ENCODE results near the gene OCEL1.

OCEL1 gene

GRCh38 chr19:17235971-17236777 is 10.1 kb downstream of the OCEL1 start:
- DNase-seq (ENCODE audit: insufficient read length, low spot score), result no peak

GRCh38 chr19:17236811-17237543 is 11.0 kb downstream of the OCEL1 start:
- TF ChIP-seq, protein P1, sequence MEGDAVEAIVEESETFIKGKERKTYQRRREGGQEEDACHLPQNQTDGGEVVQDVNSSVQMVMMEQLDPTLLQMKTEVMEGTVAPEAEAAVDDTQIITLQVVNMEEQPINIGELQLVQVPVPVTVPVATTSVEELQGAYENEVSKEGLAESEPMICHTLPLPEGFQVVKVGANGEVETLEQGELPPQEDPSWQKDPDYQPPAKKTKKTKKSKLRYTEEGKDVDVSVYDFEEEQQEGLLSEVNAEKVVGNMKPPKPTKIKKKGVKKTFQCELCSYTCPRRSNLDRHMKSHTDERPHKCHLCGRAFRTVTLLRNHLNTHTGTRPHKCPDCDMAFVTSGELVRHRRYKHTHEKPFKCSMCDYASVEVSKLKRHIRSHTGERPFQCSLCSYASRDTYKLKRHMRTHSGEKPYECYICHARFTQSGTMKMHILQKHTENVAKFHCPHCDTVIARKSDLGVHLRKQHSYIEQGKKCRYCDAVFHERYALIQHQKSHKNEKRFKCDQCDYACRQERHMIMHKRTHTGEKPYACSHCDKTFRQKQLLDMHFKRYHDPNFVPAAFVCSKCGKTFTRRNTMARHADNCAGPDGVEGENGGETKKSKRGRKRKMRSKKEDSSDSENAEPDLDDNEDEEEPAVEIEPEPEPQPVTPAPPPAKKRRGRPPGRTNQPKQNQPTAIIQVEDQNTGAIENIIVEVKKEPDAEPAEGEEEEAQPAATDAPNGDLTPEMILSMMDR (IDR thresholded peaks at IDR 0.05; ENCODE audit: insufficient read depth, missing control alignments), result no peak
- DNase-seq (ENCODE audit: insufficient read length, low spot score) (no peak), FAIRE-seq (no peak)

More at GRCh38 chr19:17235971-17236777, 10.1 kb downstream of the OCEL1 start:
- no peak for FAIRE-seq
- TF ChIP-seq, protein P1 (IDR thresholded peaks at IDR 0.05; ENCODE audit: insufficient read depth, missing control alignments), result no peak

DNA sequence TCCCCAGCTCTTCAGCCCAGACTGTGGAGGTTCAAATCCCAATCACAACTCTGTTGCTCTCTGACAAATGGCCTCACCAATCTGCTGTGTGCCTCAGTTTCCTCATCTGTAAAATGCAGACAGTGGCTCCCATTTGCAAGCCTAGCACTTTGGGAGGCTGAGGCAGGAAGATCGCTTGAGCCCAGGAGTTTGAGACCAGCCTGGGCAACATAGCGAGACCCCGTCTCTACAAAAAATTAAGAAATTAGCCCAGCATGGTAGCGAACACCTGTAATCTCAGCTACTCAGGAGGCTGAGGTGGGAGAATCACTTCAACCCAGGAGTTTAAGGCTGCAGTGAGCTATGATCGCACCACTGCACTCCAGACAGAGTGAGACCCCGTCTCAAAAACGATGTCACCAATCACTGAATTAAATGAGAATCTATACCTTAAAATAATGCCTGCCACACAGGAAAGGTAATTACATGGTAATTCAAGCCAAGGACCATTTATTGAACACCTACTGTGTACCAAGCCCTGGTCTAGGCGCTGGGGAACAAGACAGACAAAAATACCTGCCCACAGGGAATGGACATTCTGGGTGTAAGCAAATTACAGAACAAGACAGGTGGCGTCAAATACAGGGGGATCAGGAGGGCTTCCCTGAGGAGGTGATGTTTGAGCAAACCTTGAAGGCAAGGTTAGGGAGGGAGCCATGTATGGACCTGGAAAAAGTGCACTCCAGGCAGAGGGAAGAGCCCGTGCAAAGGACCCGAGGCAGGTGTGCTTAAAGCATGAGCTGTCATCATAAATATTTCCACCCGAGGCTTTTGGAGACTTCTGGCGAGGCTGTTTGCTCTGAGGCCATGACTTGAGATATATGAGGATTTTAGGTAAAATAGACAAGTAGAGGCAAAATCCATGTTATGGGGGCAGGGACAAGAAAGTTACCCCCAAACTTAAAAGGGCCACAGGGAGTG is 12.0 kb downstream of the OCEL1 start:
- no peak for FAIRE-seq

DNA sequence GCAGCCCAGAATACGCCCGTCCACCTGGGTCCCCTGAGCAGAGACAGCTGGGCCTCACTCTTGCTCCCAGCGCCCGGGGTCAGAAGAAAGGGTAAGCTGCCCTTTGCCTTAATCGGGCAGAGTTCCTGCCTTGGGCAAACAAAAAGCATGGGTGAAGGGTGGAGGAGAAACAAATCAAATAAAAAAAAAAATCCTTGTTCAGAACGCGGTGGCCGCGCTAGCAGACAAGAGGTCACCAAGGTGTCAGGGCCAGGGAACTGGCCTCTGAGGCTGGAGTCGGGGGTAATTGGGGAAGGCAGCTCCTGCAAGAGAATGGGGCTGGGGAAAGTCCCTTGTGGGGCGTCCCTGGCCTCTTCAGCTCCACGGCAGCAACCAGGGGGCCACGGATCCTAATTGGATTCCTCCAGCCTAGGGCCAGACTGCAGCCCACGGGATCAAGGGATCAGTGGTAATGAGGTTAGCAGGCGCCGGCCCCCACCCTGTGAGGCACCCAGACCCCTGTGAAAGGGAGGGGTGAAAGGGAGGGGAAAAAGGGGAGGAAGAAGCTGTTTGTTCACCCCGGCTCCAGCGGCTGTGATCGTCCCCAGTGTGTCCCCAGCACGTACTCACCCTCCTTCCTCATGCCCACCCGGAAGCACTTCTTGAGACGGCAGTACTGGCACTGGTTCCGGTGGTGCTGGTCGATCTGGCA is 14.2 kb downstream of the OCEL1 start:
- FAIRE-seq (no peak), DNase-seq (ENCODE audit: insufficient read length, low spot score) (peak; percentile 83)

More for the DNA sequence above, 12.0 kb downstream of the OCEL1 start:
- DNase-seq (ENCODE audit: insufficient read length, low spot score), result no peak
- TF ChIP-seq, protein P1 (IDR thresholded peaks at IDR 0.05; ENCODE audit: insufficient read depth, missing control alignments), result no peak

DNA sequence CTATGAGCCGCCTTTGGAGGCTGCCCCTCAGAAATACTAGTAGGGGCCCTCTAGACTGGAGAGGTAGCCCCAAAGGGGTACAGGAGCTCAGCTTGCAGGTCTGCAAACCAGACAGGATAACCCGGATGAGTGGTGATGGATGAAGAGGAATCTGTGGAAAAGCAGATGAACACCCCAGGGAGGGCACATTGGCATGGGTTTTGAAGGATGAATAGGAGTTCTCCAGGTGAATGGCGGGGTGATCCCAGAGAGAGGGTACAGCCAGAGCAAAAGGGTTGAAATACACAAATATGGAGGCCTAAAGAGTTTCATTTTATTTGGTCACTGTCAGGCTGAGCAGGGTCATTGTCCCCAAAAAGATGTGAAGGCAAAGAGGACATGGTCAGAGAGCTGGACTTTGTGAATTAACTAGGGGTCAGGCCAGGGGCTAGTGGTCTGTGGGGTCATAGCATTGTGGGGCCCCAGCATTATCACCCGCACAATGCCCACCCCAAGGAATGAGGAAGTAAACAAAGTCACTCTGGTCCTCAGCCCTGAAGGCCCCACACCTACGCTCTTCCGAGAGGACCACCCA is 14.9 kb downstream of the OCEL1 start:
- FAIRE-seq (no peak), DNase-seq (ENCODE audit: insufficient read length, low spot score) (no peak)
- TF ChIP-seq, protein P1 (IDR thresholded peaks at IDR 0.05; ENCODE audit: insufficient read depth, missing control alignments), result no peak

More for the DNA sequence above, 14.2 kb downstream of the OCEL1 start:
- TF ChIP-seq, protein P1 (IDR thresholded peaks at IDR 0.05; ENCODE audit: insufficient read depth, missing control alignments), result no peak
